ENCODE results near the gene DARS1. TPM values are rescaled to one million over a fixed set of nuclear protein-coding genes. Genes with fewer than 3 reads are reported as not detected.

The DARS1 gene
- total RNA-seq, 4 donors from 2014 or later: 43.7 to 56.7 (median 50.3) TPM

- Histone ChIP-seq H3K36me3 (peaks cover 0 to 6% (median 0%) of the 10 kb centered on the region in 3 donors), H3K27ac (no peak overlapping the region), H3K9me3 (no peaks in the 10 kb centered on the region), H3K4me1 (peaks cover 0 to 16% (median 2%) of the 10 kb centered on the region in 4 donors), H3K27me3 (no peaks in the 10 kb centered on the region), H3K4me3 (no peak overlapping the region)
- no peak for TF ChIP-seq EP300 (IDR thresholded peaks at IDR 0.05)
- TF ChIP-seq POLR2A (IDR thresholded peaks at IDR 0.05): no peak
- TF ChIP-seq, protein P1, sequence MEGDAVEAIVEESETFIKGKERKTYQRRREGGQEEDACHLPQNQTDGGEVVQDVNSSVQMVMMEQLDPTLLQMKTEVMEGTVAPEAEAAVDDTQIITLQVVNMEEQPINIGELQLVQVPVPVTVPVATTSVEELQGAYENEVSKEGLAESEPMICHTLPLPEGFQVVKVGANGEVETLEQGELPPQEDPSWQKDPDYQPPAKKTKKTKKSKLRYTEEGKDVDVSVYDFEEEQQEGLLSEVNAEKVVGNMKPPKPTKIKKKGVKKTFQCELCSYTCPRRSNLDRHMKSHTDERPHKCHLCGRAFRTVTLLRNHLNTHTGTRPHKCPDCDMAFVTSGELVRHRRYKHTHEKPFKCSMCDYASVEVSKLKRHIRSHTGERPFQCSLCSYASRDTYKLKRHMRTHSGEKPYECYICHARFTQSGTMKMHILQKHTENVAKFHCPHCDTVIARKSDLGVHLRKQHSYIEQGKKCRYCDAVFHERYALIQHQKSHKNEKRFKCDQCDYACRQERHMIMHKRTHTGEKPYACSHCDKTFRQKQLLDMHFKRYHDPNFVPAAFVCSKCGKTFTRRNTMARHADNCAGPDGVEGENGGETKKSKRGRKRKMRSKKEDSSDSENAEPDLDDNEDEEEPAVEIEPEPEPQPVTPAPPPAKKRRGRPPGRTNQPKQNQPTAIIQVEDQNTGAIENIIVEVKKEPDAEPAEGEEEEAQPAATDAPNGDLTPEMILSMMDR (IDR thresholded peaks at IDR 0.05): no peak
- WGBS, 2 donors: 95 to 97% methylated on average over 1 of the region's 1 CpG
- DNase-seq (ENCODE audit: low spot score in 2 of 2): no peak
These were observed 37.3 kb downstream of the DARS1 start for GRCh38 chr2:135948141-135948540.

GRCh38 chr2:135947483-135947882 lies 37.9 kb downstream of the DARS1 start:
- Histone ChIP-seq H3K4me3 (no peak overlapping the region), H3K27me3 (no peaks in the 10 kb centered on the region), H3K27ac (no peak overlapping the region), H3K9me3 (no peaks in the 10 kb centered on the region), H3K36me3 (peaks cover 0 to 12% (median 0%) of the 10 kb centered on the region in 3 donors), H3K4me1 (peaks cover 0 to 16% (median 2%) of the 10 kb centered on the region in 4 donors)
- TF ChIP-seq, protein P1 (IDR thresholded peaks at IDR 0.05): no peak
- TF ChIP-seq EP300 (IDR thresholded peaks at IDR 0.05) (no peak), POLR2A (IDR thresholded peaks at IDR 0.05) (no peak)
- WGBS, 2 donors: 97% methylated on average over 2 of the region's 2 CpGs
- no peak for DNase-seq (ENCODE audit: low spot score in 2 of 2)

DNA sequence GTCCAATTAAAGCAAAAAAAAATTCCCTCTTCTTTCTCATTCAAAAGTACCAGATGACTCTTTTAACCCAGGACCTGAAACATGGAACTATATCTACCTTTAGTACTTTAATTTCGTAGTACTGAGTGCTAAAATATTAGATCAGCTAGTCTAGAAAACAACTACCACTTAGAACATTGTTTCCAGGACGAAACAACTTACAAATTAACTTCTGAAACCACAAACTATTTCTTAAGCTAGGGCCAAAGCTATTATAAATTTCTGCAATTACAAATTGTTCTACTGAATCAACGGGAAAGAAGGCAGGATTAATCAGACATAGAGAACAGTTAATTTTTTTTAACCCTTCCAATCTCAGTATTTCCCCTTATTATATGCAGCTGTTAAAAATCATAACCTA lies 39.9 kb downstream of the DARS1 start:
- Histone ChIP-seq H3K36me3 (peaks cover 0 to 18% (median 0%) of the 10 kb centered on the region in 3 donors), H3K4me1 (peaks cover 0 to 12% (median 2%) of the 10 kb centered on the region in 4 donors), H3K27ac (no peak overlapping the region), H3K4me3 (no peak overlapping the region), H3K9me3 (no peaks in the 10 kb centered on the region), H3K27me3 (no peaks in the 10 kb centered on the region)
- TF ChIP-seq EP300 (IDR thresholded peaks at IDR 0.05) (no peak), POLR2A (IDR thresholded peaks at IDR 0.05) (no peak)
- TF ChIP-seq, protein P1 (IDR thresholded peaks at IDR 0.05): no peak
- WGBS, 2 donors: 59 to 61% methylated on average over 3 of the region's 3 CpGs
- no peak for DNase-seq (ENCODE audit: low spot score in 2 of 2)

DNA sequence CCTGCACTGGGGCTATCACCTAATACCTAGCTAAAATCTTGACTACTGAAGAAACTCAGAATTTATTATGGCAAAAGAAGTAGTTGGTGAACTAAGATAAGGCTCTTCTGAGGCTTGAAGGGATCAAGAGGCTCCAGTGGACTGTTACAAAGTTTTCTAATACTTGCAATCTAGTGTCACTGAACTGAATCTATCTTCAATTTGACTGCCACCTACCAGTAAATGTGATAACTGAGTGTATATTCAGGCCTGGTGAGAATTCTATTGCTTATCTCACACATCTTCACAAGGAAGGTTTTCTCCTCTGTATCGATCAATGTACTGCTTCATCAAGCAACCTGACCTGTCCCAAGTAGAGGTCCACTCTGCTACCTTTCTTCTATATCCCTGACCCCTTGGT lies 40.8 kb downstream of the DARS1 start:
- no peak for DNase-seq (ENCODE audit: low spot score in 2 of 2)
- H3K36me3 ChIP-seq: peaks cover 0 to 19% (median 0%) of the 10 kb centered on the region in 3 donors
- no peaks in the 10 kb centered on the region for H3K9me3 ChIP-seq
- H3K4me1 ChIP-seq: peaks cover 0 to 5% (median 2%) of the 10 kb centered on the region in 4 donors
- no peaks in the 10 kb centered on the region for H3K27me3 ChIP-seq
- 90 to 93% methylated on average over 1 of the region's 1 CpG for WGBS, 2 donors
- H3K27ac ChIP-seq: no peak overlapping the region
- H3K4me3 ChIP-seq: no peak overlapping the region
- TF ChIP-seq, protein P1 (IDR thresholded peaks at IDR 0.05): no peak
- TF ChIP-seq POLR2A (IDR thresholded peaks at IDR 0.05): no peak
- TF ChIP-seq EP300 (IDR thresholded peaks at IDR 0.05): no peak

DNA sequence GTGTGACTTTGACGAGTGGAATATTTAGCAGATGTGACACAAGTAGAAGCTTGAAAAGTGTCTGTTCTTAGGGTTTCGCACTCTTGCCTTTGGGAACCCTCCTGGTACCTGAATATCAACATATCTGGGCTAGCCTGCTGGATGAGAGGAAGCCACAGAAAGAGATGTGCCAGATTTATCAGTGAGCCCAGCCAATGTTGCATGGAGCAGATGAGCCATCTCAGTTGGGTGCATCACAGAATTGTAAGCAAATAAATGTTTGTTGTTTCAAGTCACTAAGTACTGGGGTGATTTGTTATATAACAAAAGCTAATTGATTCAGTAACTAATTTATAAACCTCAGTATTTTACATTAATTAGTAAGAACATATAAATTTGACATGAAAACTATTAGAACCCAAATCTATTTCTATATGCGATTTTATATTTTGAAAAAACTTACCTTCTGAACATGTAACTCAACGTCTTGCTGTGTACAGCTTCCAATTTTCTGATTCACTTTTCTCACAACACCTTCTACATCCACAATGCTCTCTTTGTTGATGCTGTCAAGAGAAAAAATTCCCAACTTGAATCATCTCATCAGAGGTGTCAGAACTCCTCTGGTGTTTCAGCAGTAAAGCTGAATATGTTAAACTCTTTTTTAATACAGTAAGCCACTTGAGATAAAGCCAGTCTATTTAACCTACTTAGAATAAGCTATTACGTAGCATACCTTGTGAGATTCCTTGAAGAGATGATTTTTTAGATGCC lies 42.3 kb downstream of the DARS1 start:
- H3K4me1 ChIP-seq: no peaks in the 10 kb centered on the region
- no peak overlapping the region for H3K4me3 ChIP-seq
- H3K27ac ChIP-seq: no peak overlapping the region
- TF ChIP-seq, protein P1 (IDR thresholded peaks at IDR 0.05): no peak
- TF ChIP-seq POLR2A (IDR thresholded peaks at IDR 0.05) (no peak), EP300 (IDR thresholded peaks at IDR 0.05) (no peak)
- DNase-seq (ENCODE audit: low spot score in 2 of 2): no peak
- H3K36me3 ChIP-seq: peaks cover 0 to 19% (median 0%) of the 10 kb centered on the region in 3 donors
- no peaks in the 10 kb centered on the region for H3K27me3 ChIP-seq
- H3K9me3 ChIP-seq: no peaks in the 10 kb centered on the region
- 92 to 96% methylated on average over 5 of the region's 5 CpGs for WGBS, 2 donors

Measured in tibial nerve (tissue), 4 donors.